Type B pancreatic cell (in vitro differentiated cells): ENCODE measurements around the gene CSRP3. TPM values are rescaled to one million over a fixed set of nuclear protein-coding genes. Genes with fewer than 3 reads are reported as not detected.
A peak's percentile ranks its signal among the peaks of the same experiment; 100 is the strongest.

Source experiments
- DNase-seq: peaks from one replicate; pipeline ENCODE4 v3.0.0; 2021; ENCODE audit warnings: mixed read lengths; ENCODE audit not compliant: unreplicated experiment; ENCODE audit errors: extremely low spot score
- H3K27ac Mint-ChIP-seq: 2 replicates; pipeline ENCODE4 v1.8.0; 2021; ENCODE audit warnings: mild to moderate bottlenecking, mixed read lengths
- H3K27me3 Mint-ChIP-seq: 2 replicates; pipeline ENCODE4 v1.8.0; 2021; ENCODE audit warnings: mixed read lengths
- H3K36me3 Mint-ChIP-seq: 2 replicates; pipeline ENCODE4 v1.8.0; 2021; ENCODE audit warnings: mixed read lengths
- H3K4me1 Mint-ChIP-seq: one replicate; pipeline ENCODE4 v1.8.0; 2021; ENCODE audit warnings: mixed read lengths; ENCODE audit not compliant: unreplicated experiment
- H3K4me3 Mint-ChIP-seq: 2 replicates; pipeline ENCODE4 v1.8.0; 2021; ENCODE audit warnings: mild to moderate bottlenecking, mixed read lengths
- H3K9me3 Mint-ChIP-seq: 2 replicates; pipeline ENCODE4 v1.8.0; 2021; ENCODE audit warnings: mixed read lengths
- total RNA-seq: library from RNA; stranded (reverse); gene quantifications from 2 replicates; pipeline ENCODE4 v1.2.1, GENCODE V29; 2021; ENCODE audit warnings: low replicate concordance
- TF ChIP-seq, protein P1 (sequence below): fragments of 200-600 bp; sonication (generic); conservative IDR thresholded peaks from 2 replicates; pipeline ENCODE4 v1.5.0; 2021; ENCODE audit warnings: antibody characterized with exemption, mild to moderate bottlenecking

CSRP3 gene
- total RNA-seq, 1 donor from 2014 or later: not detected

DNA sequence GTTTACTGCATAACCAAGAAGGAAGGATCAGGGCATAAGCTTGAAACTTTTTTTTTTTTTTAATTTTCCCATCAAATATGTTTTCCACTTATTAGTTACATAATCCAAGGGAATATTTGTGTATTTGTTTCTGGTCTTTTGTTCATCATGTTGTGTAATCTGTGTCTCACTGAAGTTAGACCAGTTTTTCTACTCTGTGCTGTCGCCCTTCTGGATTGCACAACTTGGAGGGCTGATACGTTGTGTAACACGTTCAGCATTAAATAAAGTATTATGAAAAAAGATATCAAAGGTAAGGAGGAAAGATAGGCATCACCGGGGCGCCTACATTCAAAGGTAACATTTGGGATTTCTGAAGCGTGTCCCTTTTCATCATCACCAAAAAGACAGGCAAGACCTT lies 42.3 kb upstream of the CSRP3 start:
- Mint-ChIP-seq H3K4me1 (peaks cover 12% of the 10 kb centered on the region), H3K36me3 (no peaks in the 10 kb centered on the region), H3K4me3 (peak overlapping the region; percentile 16), H3K27me3 (peaks cover 35% of the 10 kb centered on the region), H3K9me3 (peaks cover 8% of the 10 kb centered on the region), H3K27ac (peak overlapping the region; percentile 8)
- TF ChIP-seq, protein P1, sequence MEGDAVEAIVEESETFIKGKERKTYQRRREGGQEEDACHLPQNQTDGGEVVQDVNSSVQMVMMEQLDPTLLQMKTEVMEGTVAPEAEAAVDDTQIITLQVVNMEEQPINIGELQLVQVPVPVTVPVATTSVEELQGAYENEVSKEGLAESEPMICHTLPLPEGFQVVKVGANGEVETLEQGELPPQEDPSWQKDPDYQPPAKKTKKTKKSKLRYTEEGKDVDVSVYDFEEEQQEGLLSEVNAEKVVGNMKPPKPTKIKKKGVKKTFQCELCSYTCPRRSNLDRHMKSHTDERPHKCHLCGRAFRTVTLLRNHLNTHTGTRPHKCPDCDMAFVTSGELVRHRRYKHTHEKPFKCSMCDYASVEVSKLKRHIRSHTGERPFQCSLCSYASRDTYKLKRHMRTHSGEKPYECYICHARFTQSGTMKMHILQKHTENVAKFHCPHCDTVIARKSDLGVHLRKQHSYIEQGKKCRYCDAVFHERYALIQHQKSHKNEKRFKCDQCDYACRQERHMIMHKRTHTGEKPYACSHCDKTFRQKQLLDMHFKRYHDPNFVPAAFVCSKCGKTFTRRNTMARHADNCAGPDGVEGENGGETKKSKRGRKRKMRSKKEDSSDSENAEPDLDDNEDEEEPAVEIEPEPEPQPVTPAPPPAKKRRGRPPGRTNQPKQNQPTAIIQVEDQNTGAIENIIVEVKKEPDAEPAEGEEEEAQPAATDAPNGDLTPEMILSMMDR: no peak
- DNase-seq: no peak

DNA sequence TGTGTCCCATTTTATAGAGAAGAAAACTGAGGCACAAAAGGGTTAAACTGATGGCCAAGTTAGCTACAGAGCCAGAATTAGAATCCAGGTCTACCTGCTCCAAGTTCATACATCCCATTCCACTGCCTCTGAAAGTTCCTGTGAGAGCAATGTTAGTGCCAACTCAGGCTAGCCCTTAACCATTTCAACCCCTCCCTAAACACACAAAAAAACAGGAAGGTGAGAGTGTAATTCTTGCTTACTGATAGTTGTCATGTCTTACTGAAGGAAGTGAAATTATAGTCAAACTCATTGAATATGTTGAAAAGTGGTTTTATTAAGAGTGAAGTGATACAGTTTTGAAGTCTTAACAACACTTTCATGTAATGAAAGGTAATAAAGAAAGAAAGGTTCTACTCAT lies 41.8 kb upstream of the CSRP3 start:
- no peak for DNase-seq
- Mint-ChIP-seq H3K9me3 (peaks cover 8% of the 10 kb centered on the region), H3K27ac (peak overlapping the region; percentile 8), H3K4me1 (peaks cover 14% of the 10 kb centered on the region), H3K36me3 (no peaks in the 10 kb centered on the region), H3K27me3 (peaks cover 33% of the 10 kb centered on the region), H3K4me3 (peak overlapping the region; percentile 16)
- TF ChIP-seq, protein P1: no peak

DNA sequence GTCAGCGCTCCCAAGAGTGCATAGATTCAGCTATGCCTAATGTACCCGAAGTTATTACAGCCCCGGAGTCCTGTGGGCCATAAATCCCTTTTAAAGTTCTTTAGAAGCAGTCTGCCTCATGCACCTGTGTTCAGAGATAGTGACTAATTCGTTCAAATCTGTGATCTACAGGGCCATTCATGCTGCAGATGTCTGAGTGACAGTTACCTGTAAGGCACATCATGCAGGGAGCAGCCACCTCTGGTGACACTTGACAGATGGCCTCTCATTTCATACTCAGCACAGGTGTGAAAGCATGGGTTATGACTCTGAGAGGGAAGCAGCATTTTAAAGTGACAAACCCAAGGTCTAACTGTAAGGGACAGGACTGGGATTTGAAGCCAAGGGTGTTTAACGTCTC lies 41.4 kb upstream of the CSRP3 start:
- Mint-ChIP-seq H3K36me3 (no peaks in the 10 kb centered on the region), H3K27me3 (peaks cover 29% of the 10 kb centered on the region), H3K27ac (no peak overlapping the region), H3K4me3 (peak overlapping the region; percentile 97), H3K4me1 (peaks cover 14% of the 10 kb centered on the region), H3K9me3 (peaks cover 3% of the 10 kb centered on the region)
- DNase-seq: no peak
- TF ChIP-seq, protein P1: no peak

DNA sequence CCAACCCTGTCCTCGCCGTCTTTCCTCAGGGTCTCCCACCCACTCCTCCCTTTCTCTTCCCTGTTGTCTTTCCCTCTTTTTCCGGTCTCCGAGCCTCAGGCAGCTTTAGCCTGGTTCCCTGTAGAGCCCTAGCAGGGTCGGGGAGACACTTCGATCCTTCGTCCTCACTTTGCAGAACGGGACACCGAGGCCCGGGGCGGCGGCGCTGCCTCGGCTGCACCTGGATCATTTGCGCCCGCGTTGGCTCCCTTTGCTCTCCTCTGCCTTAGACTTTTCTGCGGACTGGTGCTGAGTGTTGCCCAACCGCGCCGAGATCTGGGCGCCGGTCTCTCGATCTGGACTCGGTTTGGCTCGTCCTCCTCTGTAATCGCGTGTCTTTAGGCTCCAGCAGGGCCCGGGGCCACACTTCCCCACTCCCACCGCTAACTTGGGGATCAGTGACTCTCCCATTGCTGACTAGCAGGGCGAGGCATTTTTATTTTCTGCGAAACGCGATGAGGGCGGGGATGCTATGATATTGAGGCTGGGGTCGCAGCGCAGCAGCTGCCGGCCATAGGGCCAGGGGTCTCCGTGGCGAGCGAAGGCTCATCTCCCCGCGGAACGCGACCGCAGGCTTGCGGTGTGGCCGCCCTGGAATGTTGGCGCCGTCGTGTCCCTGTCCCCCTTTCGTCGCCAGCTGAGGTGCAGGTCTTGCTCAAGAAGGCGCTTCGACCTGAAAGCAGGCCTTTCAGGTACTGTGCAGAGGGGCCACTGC lies 40.6 kb upstream of the CSRP3 start:
- no peaks in the 10 kb centered on the region for H3K36me3 Mint-ChIP-seq
- DNase-seq: no peak
- peaks cover 14% of the 10 kb centered on the region for H3K4me1 Mint-ChIP-seq
- H3K27ac Mint-ChIP-seq: peak overlapping the region; percentile 82
- H3K4me3 Mint-ChIP-seq: peak overlapping the region; percentile 97
- peaks cover 28% of the 10 kb centered on the region for H3K27me3 Mint-ChIP-seq
- TF ChIP-seq, protein P1: no peak
- no peaks in the 10 kb centered on the region for H3K9me3 Mint-ChIP-seq

DNA sequence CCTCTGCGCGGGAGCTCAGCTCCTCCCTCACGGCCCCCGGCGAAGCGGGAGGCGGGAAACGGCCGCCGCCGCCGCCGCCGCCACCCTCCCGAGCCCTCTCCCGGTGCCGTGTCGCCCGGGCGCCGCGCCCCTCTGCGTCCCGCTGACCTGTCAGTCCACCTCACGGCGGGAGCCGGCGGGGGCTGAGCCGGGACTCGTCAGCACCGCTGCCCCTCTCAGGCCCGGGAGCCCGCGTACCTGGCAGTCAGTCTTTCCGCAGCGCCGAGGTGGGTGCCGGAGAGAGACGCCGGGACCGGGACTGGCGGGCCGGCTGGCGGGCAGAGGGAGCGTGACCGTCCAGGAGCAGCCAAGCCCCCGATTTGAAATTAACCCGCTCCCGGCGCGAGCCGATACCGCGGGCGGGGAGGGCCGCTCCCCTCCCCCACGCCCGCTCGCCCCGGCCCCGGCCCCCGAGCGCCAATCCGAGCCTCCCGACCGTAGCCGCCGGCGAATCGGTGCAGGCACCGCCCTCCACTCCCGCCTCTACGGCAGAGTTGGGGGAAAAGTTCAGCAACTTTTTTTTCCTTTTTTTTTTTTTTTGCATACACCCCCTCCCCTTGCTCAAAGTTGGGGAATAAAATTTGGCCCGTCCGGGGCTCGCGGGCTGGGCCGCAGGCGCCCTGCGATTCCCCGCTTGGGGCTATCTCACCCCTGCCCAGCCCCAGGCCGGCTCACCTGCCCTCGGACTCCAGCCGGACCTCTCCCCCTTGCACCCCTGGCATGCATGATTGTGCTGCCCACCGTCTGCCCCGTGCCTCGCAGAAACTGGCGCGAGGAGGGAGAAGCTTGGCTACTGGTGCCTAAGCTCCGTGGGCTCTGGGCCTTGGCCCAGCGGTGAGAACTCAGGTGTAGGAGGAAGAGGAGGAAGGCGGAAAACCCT lies 39.7 kb upstream of the CSRP3 start:
- Mint-ChIP-seq H3K4me3 (peak overlapping the region; percentile 97), H3K27ac (peak overlapping the region; percentile 82), H3K27me3 (peaks cover 28% of the 10 kb centered on the region), H3K36me3 (no peaks in the 10 kb centered on the region), H3K4me1 (peaks cover 14% of the 10 kb centered on the region), H3K9me3 (no peaks in the 10 kb centered on the region)
- DNase-seq: no peak
- TF ChIP-seq, protein P1: no peak
